T-helper 22 cell (primary cell): ENCODE results near the gene TAS1R2.
"Not testable (repeated sequence)": the region's sequence is repeated elsewhere in the genome, so short reads cannot be mapped to it uniquely, and the experiment has no call there.

Source experiments
- DNase-seq: peaks from one replicate; pipeline ENCODE4 v3.0.0-alpha.2; 2020; ENCODE audit warnings: low read depth

The TAS1R2 gene

GRCh38 chr1:18859560-18859959 is at the start of gene TAS1R2:
TAS1R2 (minus strand) TSS chr1:18859660; CDS start chr1:18859660, 0 bp downstream.
- no peak for DNase-seq

GRCh38 chr1:18907917-18908845 is 48.7 kb upstream of the TAS1R2 start:
- DNase-seq: no peak

GRCh38 chr1:18907021-18907916 is 47.8 kb upstream of the TAS1R2 start:
- DNase-seq: peak; percentile 29

DNA sequence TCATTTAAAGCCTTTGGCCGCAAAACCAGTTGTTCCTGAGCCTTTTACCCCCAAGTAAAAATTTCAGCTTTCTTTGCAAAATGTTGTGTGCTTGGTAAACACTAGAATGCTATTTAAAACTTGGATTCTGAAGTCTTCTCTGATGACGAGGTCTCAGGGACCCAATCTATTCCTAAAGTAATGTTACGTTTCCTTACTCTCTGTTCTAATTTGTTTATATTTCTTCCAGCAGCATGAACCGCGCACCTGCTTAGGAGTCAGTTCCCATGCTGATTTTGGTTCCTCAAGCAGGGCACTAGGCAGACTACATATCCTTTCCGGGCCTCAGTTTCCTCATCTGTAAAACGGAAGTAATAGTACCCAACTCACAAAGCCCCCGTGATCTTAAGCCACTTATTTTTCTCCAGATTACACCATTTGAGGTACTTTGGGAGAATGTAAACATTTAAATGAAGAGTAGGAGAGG is 43.9 kb upstream of the TAS1R2 start:
- DNase-seq: no peak

- peak; percentile 91 for DNase-seq
Observed at GRCh38 chr1:18902523-18903290, 43.2 kb upstream of the TAS1R2 start, which contains the start of gene ALDH4A1. ALDH4A1 (minus strand) TSS chr1:18902555; CDS start chr1:18902523, 32 bp downstream.

DNA sequence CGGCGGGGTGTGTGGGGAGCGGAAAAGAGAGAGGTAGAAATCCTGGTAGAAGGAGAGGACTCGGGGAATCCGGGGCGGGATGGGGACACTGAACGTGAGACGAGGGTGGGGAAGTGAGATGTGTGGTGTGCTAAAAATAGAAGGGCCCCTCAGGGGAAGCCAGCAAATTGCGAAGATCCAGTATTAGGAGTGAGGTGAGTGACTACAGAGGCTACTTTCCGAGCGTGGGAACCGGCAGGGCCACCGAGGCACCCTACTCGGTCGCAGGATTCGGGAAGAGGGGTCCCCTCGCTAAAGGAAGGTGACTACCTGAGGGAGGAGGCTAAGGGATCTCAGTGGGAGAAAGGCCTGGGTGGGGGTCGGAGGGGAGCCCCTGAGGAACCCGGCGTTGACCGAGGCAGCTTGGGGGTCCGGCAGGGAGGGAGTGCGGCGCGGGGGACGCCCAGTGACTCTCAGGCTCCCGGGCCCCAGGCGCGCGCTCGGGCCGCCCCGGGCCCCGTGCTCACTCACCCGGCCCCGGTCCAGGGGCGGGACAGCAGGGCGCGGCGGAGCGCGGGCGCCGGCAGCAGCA is 42.6 kb upstream of the TAS1R2 start:
- DNase-seq: no peak

- DNase-seq: no peak
Observed at GRCh38 chr1:18901147-18901951, 41.9 kb upstream of the TAS1R2 start.

- DNase-seq: no peak
Observed at GRCh38 chr1:18900303-18900841, 40.9 kb upstream of the TAS1R2 start.

DNA sequence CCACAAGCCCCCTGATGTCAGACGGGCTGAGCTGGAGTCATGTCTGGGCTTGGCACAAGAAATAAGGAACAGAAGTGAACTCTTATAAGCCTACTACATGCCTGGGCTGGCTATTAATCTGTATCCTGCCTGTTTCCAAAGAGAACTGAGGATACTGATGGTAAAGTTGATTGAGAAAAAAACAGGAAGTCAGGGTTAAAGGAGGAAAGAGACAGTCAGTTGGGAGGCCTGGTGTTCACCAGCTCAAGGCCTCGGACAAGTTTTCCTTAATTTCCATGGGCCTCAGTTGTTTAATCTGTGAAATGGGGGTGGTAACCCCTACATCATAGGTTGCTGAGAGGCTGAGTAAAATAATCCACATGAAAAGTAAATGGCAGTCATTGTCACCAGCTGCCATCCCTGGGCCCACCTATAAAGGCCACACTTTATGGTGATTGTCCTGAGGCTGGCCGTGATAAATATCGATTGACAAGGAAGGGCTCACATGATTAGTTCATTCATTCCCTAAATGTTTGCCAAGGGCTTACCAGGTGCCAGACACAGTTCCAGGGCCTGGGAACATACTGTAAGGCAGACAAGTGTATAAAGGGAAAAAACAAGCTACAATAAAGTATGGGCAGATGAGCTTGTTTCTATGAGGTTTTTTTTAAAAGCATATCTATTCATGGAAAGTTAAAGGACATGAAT is 40.0 kb upstream of the TAS1R2 start:
- DNase-seq: no peak

- no peak for DNase-seq
Observed at GRCh38 chr1:18898567-18898966, 39.1 kb upstream of the TAS1R2 start.

DNA sequence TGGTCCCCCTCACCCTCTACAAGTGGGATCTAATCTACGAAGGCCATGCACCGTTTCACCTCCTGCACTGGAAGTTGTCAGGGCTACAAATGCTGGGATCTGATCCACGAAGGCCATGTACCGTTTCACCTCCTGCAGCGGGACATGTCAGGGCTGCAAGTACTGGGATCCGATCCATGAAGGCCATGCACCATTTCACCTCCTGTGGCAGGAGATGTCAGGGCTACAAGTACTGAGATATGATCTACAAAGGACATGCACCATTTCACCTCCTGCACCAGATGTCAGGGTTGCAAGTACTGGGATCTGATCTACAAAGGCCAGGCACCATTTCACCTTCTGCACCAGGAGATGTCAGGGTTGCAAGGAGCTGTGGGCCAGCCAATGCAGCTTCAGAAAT is 35.9 kb upstream of the TAS1R2 start:
- DNase-seq: no peak

DNA sequence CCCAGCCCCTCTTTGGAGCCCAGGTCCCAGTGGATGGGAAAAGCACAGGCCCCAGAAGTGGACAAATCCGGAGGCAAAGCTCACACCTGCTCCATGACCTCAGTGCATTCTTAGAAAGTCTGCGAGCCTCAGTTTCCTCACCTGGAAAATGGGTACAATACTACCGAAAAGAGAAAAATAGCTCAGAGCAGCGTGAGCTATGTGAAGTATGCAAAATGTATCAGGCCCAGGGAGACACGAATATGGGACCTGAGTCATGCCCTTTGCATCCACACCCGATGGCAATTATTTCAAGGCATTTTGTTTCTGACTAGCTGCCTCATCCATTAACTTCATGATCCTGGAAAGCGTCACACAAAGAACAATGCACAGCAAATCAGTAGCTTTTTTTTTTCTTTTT is 33.7 kb upstream of the TAS1R2 start:
- no peak for DNase-seq

DNA sequence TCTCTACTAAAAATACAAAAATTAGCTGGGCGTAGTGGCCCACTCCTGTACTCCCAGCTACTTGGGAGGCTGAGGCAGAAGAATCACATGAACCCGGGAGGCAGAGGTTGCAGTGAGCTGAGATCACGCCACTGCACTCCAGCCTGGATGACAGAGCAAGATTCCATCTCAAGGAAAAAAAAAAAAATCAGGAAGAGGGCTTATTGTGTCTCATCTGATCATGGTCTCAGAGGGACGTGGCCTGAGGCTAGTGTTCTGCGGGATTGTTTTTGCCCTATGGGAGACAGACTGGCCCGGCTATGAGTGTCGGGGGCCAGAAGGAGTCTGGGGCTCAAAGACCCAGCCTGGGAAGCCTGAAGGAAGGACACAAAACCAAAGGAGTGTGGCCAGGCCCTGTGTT is 32.4 kb upstream of the TAS1R2 start:
- not testable (repeated sequence) for DNase-seq

- DNase-seq: no peak
Observed at GRCh38 chr1:18891426-18891780, 31.9 kb upstream of the TAS1R2 start.

DNA sequence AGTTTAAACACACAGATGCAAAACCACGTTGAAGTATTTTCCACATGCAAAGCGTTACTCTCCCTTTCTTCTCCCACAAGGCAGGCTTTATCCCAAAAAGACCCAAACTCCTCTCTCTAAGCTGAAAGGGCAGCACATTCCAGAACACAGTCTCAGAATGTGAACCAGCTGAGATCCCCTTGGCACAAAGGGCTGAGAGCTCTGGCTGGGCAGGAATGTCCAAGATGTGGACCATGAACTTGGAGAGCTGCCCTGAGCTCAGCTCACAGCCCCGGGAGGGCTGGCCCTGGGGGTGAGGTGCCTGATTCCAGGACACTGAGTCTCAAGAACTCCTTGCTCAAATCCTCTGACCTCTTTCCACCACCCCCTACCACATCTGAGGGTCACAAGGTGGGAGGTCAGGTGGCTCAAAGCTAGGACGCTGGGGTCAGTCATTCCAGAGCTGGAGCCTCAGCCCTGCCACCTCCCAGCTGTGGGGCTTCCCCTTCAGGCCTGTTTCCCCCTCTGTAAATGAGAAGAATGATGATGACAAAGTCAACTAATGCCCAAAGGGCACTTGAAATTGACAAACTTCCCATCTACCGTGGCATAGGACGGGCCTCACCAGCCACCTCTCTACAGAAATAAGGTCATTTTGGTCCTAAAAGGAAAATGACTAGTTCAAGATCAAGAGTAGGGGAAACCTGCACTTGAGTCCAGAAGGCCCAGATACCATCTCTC is 31.4 kb upstream of the TAS1R2 start:
- DNase-seq: no peak

- DNase-seq: no peak
Observed at GRCh38 chr1:18886003-18886335, 26.5 kb upstream of the TAS1R2 start.

DNA sequence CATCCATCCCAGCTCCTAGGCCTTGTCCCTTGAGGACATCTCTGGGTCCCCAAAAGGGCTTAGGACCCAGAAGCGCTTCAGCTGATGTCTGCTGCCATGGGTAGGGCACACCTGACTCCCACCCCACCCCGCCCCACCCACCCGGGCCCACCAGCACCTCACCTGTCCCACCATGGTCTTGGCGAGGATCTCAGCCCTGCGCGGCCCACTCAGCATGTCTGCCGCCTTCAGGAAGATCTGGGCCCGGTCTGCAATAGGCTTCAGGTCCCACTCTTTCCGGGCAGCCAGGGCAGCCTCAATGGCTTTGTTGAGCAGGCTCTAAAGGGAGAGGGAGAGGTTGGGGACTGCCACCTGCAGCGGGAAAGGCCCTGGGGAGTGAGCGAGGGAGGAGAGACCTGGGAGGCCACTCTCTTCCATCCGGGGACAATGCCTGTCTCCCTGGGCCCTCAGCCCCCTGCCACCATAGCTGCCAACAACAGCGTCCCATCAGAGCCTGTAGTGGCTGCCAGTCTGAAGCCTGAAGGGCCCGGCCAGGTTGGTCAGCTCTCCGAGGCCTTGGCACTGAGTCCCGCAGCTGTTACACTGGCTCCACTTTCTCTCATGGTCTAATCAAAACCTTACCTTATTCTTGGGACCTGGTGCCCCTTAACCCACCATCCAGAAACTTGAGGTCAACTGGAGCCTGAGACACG is 26.0 kb upstream of the TAS1R2 start:
- DNase-seq: no peak

DNA sequence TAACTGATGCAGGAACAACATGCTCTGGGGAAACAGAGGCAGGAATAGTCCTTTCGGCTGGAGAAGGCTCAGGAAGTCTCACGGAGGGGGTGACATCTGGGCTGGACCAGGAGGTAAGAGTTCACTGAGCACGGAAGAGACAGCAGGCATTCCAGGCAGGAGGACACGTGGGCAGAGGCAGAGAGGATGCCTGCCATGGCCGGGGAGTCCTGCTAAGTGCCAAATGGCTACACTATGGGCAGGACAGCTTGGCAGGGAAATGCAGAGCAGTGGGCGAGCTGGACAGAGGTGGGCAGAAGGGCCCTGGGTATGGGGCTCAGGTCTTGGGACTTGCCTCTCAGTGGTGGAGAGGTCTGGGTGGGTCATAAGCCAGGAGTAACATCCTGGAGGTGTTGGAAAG is 25.3 kb upstream of the TAS1R2 start:
- DNase-seq: no peak

DNA sequence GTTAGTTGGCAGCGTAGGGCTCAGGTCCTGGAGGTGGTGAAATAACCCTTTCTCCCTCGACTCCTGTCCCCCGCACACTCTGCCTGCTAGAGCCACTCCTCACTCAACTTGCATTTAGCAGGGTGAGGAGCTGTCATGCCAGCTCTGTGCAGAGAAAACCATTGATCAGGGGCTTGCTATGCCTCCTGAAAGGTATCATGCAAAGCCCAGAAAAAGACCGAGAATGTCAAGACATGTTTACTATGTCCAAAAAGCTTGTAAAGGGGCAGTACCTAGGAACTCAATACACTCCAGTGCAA is 24.9 kb upstream of the TAS1R2 start:
- DNase-seq: no peak
